A549 (cell line): ENCODE results near the gene RERE. TPM values are rescaled to one million over a fixed set of nuclear protein-coding genes. Genes with fewer than 3 reads are reported as not detected.
A peak's percentile ranks its signal among the peaks of the same experiment; 100 is the strongest.

ENCODE experiments used
- ATAC-seq, 2 experiments: fragments of 200-7000 bp in 1 of 2; fragments of >200 bp in 1 of 2; cut with Nextera tagmentation in 1 of 2; cut with Tn5 transposase in 1 of 2; 3 replicates each; pipeline versions ENCODE4 v1.8.0 to v1.9.1; 2018 to 2020; ENCODE audit warnings: mild to moderate bottlenecking in 1 of 2, moderate library complexity in 1 of 2
- CTCF ChIA-PET: fragments of 300-600 bp; sonication (Branson Sonifier 250); formaldehyde crosslinking; extraction: SDS; loops from one replicate; lab custom pipeline; 2021; ENCODE audit warnings: antibody characterized with exemption, inconsistent platforms; lab: Yijun Ruan, JAX
- POLR2A ChIA-PET: fragments of 350-600 bp; formaldehyde crosslinking; extraction: SDS; loops from one replicate; lab custom pipeline; 2021; ENCODE audit warnings: antibody characterized with exemption, inconsistent platforms; lab: Yijun Ruan, JAX
- DNase-seq, 2 experiments: peaks; one replicate each; pipeline versions ENCODE4 v3.0.0 to v3.0.0-alpha.2; 2011 to 2016; ENCODE audit warnings: low read depth in 1 of 2, low spot score in 1 of 2
- FAIRE-seq: peaks from 2 replicates; lab custom pipeline; 2011; peaks lifted over from hg19 to GRCh38; lab: Jason Lieb, UNC
- H3K27ac ChIP-seq, 2 experiments: fragments of >200 bp; sonication (Bioruptor Twin); formaldehyde crosslinking; 3 replicates each; pipeline ENCODE4 v1.5.1; 2016 to 2017
- H3K4me1 ChIP-seq: fragments of >200 bp; sonication (Bioruptor Twin); formaldehyde crosslinking; 3 replicates; pipeline ENCODE4 v1.6.1; 2016
- H3K4me2 ChIP-seq: fragments of >200 bp; sonication (Bioruptor Twin); formaldehyde crosslinking; 3 replicates; pipeline ENCODE4 v1.6.1; 2016
- H3K4me3 ChIP-seq: fragments of >200 bp; sonication (Bioruptor Twin); formaldehyde crosslinking; 3 replicates; pipeline ENCODE4 v1.5.1; 2016
- H3K9me3 ChIP-seq: fragments of >200 bp; sonication (Bioruptor Twin); formaldehyde crosslinking; 3 replicates; pipeline ENCODE4 v1.6.1; 2016
- CEBPB ChIP-seq, 2 experiments: fragments of >200 bp in 1 of 2; sonication (Bioruptor Twin) in 1 of 2; formaldehyde crosslinking in 1 of 2; IDR thresholded peaks; 2 replicates each; pipeline ENCODE4 v1.6.1; 2012 to 2016
- CHD4 ChIP-seq: fragments of 200-600 bp; sonication (generic); IDR thresholded peaks from 2 replicates; pipeline ENCODE4 v1.6.1; 2016; ENCODE audit warnings: antibody characterized with exemption, mild to moderate bottlenecking, borderline replicate concordance
- EHMT2 ChIP-seq: fragments of 200-600 bp; sonication (generic); IDR thresholded peaks from 2 replicates; pipeline ENCODE4 v1.6.1; 2016; ENCODE audit warnings: antibody characterized with exemption, low read depth, mild to moderate bottlenecking, moderate library complexity
- FOSB ChIP-seq: fragments of 250-450 bp; sonication (Bioruptor Pico); IDR thresholded peaks from 2 replicates; pipeline ENCODE4 v1.5.0; 2020; ENCODE audit warnings: mild to moderate bottlenecking, moderate library complexity
- FOSL2 ChIP-seq, 2 experiments: fragments of 450-650 bp in 1 of 2; fragments of >200 bp in 1 of 2; sonication (Bioruptor Twin) in 1 of 2; formaldehyde crosslinking; IDR thresholded peaks; 2 replicates each; pipeline versions ENCODE4 v1.5.0 to v1.6.1; 2016 to 2020; ENCODE audit warnings: mild to moderate bottlenecking in 1 of 2, moderate library complexity in 1 of 2
- GATA3 ChIP-seq: IDR thresholded peaks from 2 replicates; pipeline ENCODE4 v1.6.1; 2012; ENCODE audit warnings: borderline replicate concordance
- HDAC2 ChIP-seq: fragments of 200-600 bp; sonication (generic); IDR thresholded peaks from 2 replicates; pipeline ENCODE4 v1.6.1; 2016
- JUN ChIP-seq, 2 experiments: fragments of >200 bp; sonication (Bioruptor Twin); formaldehyde crosslinking; IDR thresholded peaks; 2 replicates in 1 of 2; 3 replicates in 1 of 2; pipeline ENCODE4 v1.6.1; 2016 to 2017
- KDM1A ChIP-seq: fragments of 200-600 bp; sonication (generic); IDR thresholded peaks from 2 replicates; pipeline ENCODE4 v1.6.1; 2016; ENCODE audit warnings: low read depth, mild to moderate bottlenecking
- MAZ ChIP-seq: fragments of 150-350 bp; IDR thresholded peaks from 2 replicates; pipeline ENCODE4 v1.6.1; 2014; ENCODE audit warnings: antibody characterized with exemption, low read depth, low read length, borderline replicate concordance
- NPAS2 ChIP-seq: fragments of 250-450 bp; sonication (Bioruptor Pico); IDR thresholded peaks from 2 replicates; pipeline ENCODE4 v1.8.0; 2022; ENCODE audit warnings: mild to moderate bottlenecking, moderate library complexity, borderline replicate concordance
- PHF8 ChIP-seq: fragments of 200-600 bp; sonication (generic); IDR thresholded peaks from 2 replicates; pipeline ENCODE4 v1.6.1; 2016; ENCODE audit warnings: low read depth, mild to moderate bottlenecking, antibody characterized with exemption, moderate library complexity, borderline replicate concordance
- RAD21 ChIP-seq, 2 experiments: fragments of >200 bp in 1 of 2; sonication (Bioruptor Twin) in 1 of 2; formaldehyde crosslinking in 1 of 2; IDR thresholded peaks in 1 of 2; conservative IDR thresholded peaks in 1 of 2; 2 replicates in 1 of 2; 3 replicates in 1 of 2; pipeline ENCODE4 v1.6.1; 2012 to 2018; ENCODE audit warnings: inconsistent platforms in 1 of 2
- RNF2 ChIP-seq: fragments of 200-600 bp; sonication (generic); IDR thresholded peaks from 2 replicates; pipeline ENCODE4 v1.6.1; 2016; ENCODE audit warnings: low read depth, mild to moderate bottlenecking, antibody characterized with exemption, moderate library complexity, borderline replicate concordance
- SREBF2 ChIP-seq: fragments of 450-650 bp; IDR thresholded peaks from 2 replicates; pipeline ENCODE4 v1.6.1; 2014; ENCODE audit warnings: mild to moderate bottlenecking, moderate library complexity
- TFCP2L1 ChIP-seq: fragments of 250-450 bp; sonication (Bioruptor Pico); IDR thresholded peaks from 2 replicates; pipeline ENCODE4 v1.5.0; 2021; ENCODE audit warnings: mild to moderate bottlenecking
- TP53 ChIP-seq: fragments of 250-450 bp; sonication (Bioruptor Pico); IDR thresholded peaks from 2 replicates; pipeline ENCODE4 v1.5.0; 2021; ENCODE audit warnings: mild to moderate bottlenecking, moderate library complexity
- ZC3H11A ChIP-seq: fragments of 450-650 bp; IDR thresholded peaks from 2 replicates; pipeline ENCODE4 v1.6.1; 2014; ENCODE audit warnings: antibody characterized with exemption, mild to moderate bottlenecking
- ZFP36 ChIP-seq: fragments of 450-650 bp; IDR thresholded peaks from 2 replicates; pipeline ENCODE4 v1.6.1; 2014; ENCODE audit warnings: borderline replicate concordance; ENCODE audit not compliant: partially characterized antibody
- ZNF302 ChIP-seq: fragments of 250-450 bp; sonication (Bioruptor Pico); IDR thresholded peaks from 2 replicates; pipeline ENCODE4 v1.9.0; 2021; ENCODE audit warnings: inconsistent platforms, mild to moderate bottlenecking, moderate library complexity
- ZSCAN20 ChIP-seq: fragments of 250-450 bp; sonication (Bioruptor Pico); IDR thresholded peaks from 2 replicates; pipeline ENCODE4 v1.8.0; 2022; ENCODE audit warnings: mild to moderate bottlenecking, moderate library complexity
- WGBS: methylation state at CpG from one replicate; pipeline ENCODE4 v1.1.6; 2017; ENCODE audit errors: missing lambda C conversion rate; 5-methylcytosine and 5-hydroxymethylcytosine counted together
- polyA plus RNA-seq, 4 experiments: library from polyadenylated mRNA; depleted of rRNA in 3 of 4; stranded (reverse); fragments of >200 nt; fragmentation: RNase III in 1 of 4; extraction: RNeasy Plus Mini Kit Qiagen cat#74134 plus additional on column Dnase treatment in 1 of 4; gene quantifications; 2 replicates in 3 of 4; 3 replicates in 1 of 4; pipeline ENCODE4 v1.2.3, GENCODE V29; 2011 to 2017
- TF ChIP-seq, protein P1 (sequence below): fragments of 250-450 bp; sonication (Bioruptor Pico); IDR thresholded peaks from 2 replicates; pipeline ENCODE4 v1.5.0; 2021; ENCODE audit warnings: mild to moderate bottlenecking, moderate library complexity, borderline replicate concordance
- TF ChIP-seq, protein P2 (sequence below): fragments of 450-650 bp; IDR thresholded peaks from 2 replicates; pipeline ENCODE4 v1.6.1; 2014; ENCODE audit warnings: antibody characterized with exemption
- TF ChIP-seq, protein P3 (sequence below): fragments of 250-450 bp; sonication (Bioruptor Pico); IDR thresholded peaks from 2 replicates; pipeline ENCODE4 v1.5.0; 2020; ENCODE audit warnings: low read depth, mild to moderate bottlenecking, moderate library complexity
- TF ChIP-seq, protein P4 (sequence below): IDR thresholded peaks from 2 replicates; pipeline ENCODE4 v1.6.1; 2012; ENCODE audit warnings: low read depth, borderline replicate concordance
- TF ChIP-seq, protein P5 (sequence below): fragments of >200 bp; sonication (Bioruptor Twin); formaldehyde crosslinking; IDR thresholded peaks from 3 replicates; pipeline ENCODE4 v1.5.1; 2016
- TF ChIP-seq, protein P6 (sequence below): fragments of >200 bp; sonication (Bioruptor Twin); formaldehyde crosslinking; IDR thresholded peaks from 2 replicates; pipeline ENCODE4 v1.6.1; 2016

Gene RERE
- polyA plus RNA-seq, 2 of the 4 experiments (the other 2 are of a cell fraction) = 12.6 to 28.6 TPM

DNA sequence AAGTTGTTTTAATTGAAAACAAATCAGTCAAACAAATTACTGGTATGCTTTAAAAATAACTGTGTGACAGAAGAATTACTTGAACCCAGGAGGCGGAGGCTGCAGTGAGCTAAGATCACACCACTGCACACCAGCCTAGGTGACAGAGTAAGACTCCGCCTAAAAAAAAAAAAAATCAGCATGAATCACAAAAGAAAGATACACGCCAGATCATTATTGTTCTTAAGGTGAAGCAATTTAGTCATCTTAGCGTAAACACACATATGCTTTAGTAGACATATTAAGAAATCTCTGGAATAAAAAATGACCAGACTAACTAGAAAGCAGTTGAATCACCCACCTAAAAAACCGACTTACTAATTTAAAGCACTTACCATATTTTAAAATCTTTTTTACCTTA, 20.2 kb downstream of the RERE start:
- Histone ChIP-seq H3K4me1 (peaks cover 13% of the 10 kb centered on the region), H3K9me3 (no peaks in the 10 kb centered on the region), H3K27ac (peak overlapping the region in 1 of 2 experiments; percentile 33; a peak in 1 of 6 replicates), H3K4me2 (peak overlapping the region; percentile 35), H3K4me3 (no peak overlapping the region)
- 43% methylated on average over 5 of the region's 5 CpGs for WGBS
- TF ChIP-seq TFCP2L1 (CRISPR knock-in tag) = no peak
- TF ChIP-seq JUN (IDR thresholded peaks at IDR 0.05) = no peak
- no peak for TF ChIP-seq PHF8
- no peak for TF ChIP-seq ZSCAN20 (CRISPR knock-in tag)
- no peak for TF ChIP-seq TP53 (CRISPR knock-in tag)
- TF ChIP-seq MAZ = no peak
- no peak for TF ChIP-seq RNF2
- no peak for TF ChIP-seq GATA3
- TF ChIP-seq FOSB (CRISPR knock-in tag) = no peak
- TF ChIP-seq, protein P1, sequence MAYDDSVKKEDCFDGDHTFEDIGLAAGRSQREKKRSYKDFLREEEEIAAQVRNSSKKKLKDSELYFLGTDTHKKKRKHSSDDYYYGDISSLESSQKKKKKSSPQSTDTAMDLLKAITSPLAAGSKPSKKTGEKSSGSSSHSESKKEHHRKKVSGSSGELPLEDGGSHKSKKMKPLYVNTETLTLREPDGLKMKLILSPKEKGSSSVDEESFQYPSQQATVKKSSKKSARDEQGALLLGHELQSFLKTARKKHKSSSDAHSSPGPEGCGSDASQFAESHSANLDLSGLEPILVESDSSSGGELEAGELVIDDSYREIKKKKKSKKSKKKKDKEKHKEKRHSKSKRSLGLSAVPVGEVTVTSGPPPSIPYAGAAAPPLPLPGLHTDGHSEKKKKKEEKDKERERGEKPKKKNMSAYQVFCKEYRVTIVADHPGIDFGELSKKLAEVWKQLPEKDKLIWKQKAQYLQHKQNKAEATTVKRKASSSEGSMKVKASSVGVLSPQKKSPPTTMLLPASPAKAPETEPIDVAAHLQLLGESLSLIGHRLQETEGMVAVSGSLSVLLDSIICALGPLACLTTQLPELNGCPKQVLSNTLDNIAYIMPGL (CRISPR knock-in tag) = no peak
- no peak for TF ChIP-seq CHD4
- TF ChIP-seq CEBPB (IDR thresholded peaks at IDR 0.05) = no peak
- TF ChIP-seq NPAS2 (CRISPR knock-in tag) = no peak
- TF ChIP-seq, protein P2, sequence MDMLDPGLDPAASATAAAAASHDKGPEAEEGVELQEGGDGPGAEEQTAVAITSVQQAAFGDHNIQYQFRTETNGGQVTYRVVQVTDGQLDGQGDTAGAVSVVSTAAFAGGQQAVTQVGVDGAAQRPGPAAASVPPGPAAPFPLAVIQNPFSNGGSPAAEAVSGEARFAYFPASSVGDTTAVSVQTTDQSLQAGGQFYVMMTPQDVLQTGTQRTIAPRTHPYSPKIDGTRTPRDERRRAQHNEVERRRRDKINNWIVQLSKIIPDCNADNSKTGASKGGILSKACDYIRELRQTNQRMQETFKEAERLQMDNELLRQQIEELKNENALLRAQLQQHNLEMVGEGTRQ = no peak
- TF ChIP-seq HDAC2 = no peak
- no peak for TF ChIP-seq KDM1A
- TF ChIP-seq, protein P3, sequence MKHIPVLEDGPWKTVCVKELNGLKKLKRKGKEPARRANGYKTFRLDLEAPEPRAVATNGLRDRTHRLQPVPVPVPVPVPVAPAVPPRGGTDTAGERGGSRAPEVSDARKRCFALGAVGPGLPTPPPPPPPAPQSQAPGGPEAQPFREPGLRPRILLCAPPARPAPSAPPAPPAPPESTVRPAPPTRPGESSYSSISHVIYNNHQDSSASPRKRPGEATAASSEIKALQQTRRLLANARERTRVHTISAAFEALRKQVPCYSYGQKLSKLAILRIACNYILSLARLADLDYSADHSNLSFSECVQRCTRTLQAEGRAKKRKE (CRISPR knock-in tag) = no peak
- TF ChIP-seq SREBF2 = no peak
- DNase-seq (peak in 1 of 2 experiments; percentile 10), FAIRE-seq (no peak), ATAC-seq (no peak)
- POLR2A ChIA-PET = no interaction called here
- CTCF ChIA-PET = interaction anchor here (0.6 kb wide), 1 partner anchor 50 kb away, joined by 3 read pairs; no protein-coding TSS in a partner anchor

DNA sequence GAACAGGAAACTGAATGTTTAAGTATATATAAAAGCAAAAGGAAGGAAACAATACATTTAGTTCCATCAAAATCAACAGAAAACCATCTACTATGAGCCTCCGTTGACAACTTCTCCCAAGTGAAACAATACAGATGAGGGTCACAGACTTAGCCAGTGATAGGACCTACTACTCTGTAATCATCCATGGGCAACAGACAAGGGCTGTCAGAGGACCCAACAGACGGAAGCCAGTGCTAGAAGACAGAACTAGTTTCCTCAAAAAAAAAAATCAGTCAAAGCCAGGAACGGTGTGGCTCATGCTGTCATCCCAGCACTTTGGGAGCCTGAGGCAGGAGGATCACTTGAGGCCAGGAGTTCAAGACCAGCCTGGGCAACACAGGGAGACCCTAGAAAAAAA, 20.6 kb downstream of the RERE start:
- CTCF ChIA-PET = interaction anchor here (0.6 kb wide), 1 partner anchor 49 kb away, joined by 3 read pairs; no protein-coding TSS in a partner anchor
- no peak for DNase-seq
- Histone ChIP-seq H3K4me2 (peak overlapping the region; percentile 35; the same call in 1 of the 3 replicates), H3K4me3 (no peak overlapping the region), H3K9me3 (no peaks in the 10 kb centered on the region), H3K27ac (0 out of 6 replicates have a peak overlapping the region, but pooled peaks of 1 of the 2 experiments have one; percentile 33), H3K4me1 (peaks cover 13% of the 10 kb centered on the region)
- POLR2A ChIA-PET = no interaction called here
- 62% methylated on average over 3 of the region's 3 CpGs for WGBS
- no peak for FAIRE-seq
- ATAC-seq = no peak
- TF ChIP-seq ZC3H11A (no peak), ZSCAN20 (CRISPR knock-in tag) (no peak), JUN (IDR thresholded peaks at IDR 0.05) (no peak), ZNF302 (CRISPR knock-in tag) (no peak), SREBF2 (no peak), EHMT2 (no peak), ZFP36 (no peak), FOSL2 (IDR thresholded peaks at IDR 0.05) (no peak), FOSL2 (CRISPR knock-in tag; IDR thresholded peaks at IDR 0.05) (no peak), RAD21 (conservative IDR thresholded peaks at IDR 0.05 in 1 of 2, IDR thresholded peaks at IDR 0.05 in 1 of 2) (no peak)
- TF ChIP-seq, protein P4, sequence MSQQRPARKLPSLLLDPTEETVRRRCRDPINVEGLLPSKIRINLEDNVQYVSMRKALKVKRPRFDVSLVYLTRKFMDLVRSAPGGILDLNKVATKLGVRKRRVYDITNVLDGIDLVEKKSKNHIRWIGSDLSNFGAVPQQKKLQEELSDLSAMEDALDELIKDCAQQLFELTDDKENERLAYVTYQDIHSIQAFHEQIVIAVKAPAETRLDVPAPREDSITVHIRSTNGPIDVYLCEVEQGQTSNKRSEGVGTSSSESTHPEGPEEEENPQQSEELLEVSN = no peak
- TF ChIP-seq, protein P3 (CRISPR knock-in tag) = no peak
- TF ChIP-seq, protein P1 (CRISPR knock-in tag) = no peak
- TF ChIP-seq, protein P5, sequence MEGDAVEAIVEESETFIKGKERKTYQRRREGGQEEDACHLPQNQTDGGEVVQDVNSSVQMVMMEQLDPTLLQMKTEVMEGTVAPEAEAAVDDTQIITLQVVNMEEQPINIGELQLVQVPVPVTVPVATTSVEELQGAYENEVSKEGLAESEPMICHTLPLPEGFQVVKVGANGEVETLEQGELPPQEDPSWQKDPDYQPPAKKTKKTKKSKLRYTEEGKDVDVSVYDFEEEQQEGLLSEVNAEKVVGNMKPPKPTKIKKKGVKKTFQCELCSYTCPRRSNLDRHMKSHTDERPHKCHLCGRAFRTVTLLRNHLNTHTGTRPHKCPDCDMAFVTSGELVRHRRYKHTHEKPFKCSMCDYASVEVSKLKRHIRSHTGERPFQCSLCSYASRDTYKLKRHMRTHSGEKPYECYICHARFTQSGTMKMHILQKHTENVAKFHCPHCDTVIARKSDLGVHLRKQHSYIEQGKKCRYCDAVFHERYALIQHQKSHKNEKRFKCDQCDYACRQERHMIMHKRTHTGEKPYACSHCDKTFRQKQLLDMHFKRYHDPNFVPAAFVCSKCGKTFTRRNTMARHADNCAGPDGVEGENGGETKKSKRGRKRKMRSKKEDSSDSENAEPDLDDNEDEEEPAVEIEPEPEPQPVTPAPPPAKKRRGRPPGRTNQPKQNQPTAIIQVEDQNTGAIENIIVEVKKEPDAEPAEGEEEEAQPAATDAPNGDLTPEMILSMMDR = no peak
- TF ChIP-seq, protein P6, sequence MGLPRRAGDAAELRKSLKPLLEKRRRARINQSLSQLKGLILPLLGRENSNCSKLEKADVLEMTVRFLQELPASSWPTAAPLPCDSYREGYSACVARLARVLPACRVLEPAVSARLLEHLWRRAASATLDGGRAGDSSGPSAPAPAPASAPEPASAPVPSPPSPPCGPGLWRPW = no peak
